Measurements from ENCODE around the gene INSIG1.

GRCh38 chr7:155263581-155264143, 34.0 kb upstream of the INSIG1 start:
- TF ChIP-seq CTCF (IDR thresholded peaks at IDR 0.05): no peak
- no peak for TF ChIP-seq POLR2A (IDR thresholded peaks at IDR 0.05)
